Gastrocnemius medialis (tissue), 4 donors: ENCODE data around the gene MACROD1. TPM values are rescaled to one million over a fixed set of nuclear protein-coding genes. Genes with fewer than 3 reads are reported as not detected.

Experiments
- ATAC-seq, 2 donors: fragments of 150-250 bp; one replicate each; pipeline ENCODE4 v1.9.1; 2016
- DNase-seq, 2 donors: peaks; one replicate each; pipeline ENCODE4 v3.0.0-alpha.2; 2019
- H3K27ac ChIP-seq, 4 donors: fragments of 200-600 bp; sonication (generic); 1 replicate in 1 of 4; 2 replicates in 3 of 4; pipeline ENCODE4 v1.5.1; 2016 to 2018; ENCODE audit warnings: mild to moderate bottlenecking in 2 of 4, moderate library complexity in 1 of 4
- H3K27me3 ChIP-seq, 3 donors: fragments of 200-600 bp; sonication (generic) in 2 of 3; 1 replicate in 1 of 3; 2 replicates in 2 of 3; pipeline versions ENCODE4 v1.5.1 to v1.6.0; 2016 to 2019; ENCODE audit warnings: mild to moderate bottlenecking in 1 of 3, moderate library complexity in 1 of 3
- H3K36me3 ChIP-seq, 2 donors: fragments of 200-600 bp; sonication (generic) in 1 of 2; one replicate each; pipeline ENCODE4 v1.5.1; 2017 to 2018
- H3K4me1 ChIP-seq, 2 donors: fragments of 200-600 bp; sonication (generic) in 1 of 2; one replicate each; pipeline ENCODE4 v1.5.1; 2016 to 2017; ENCODE audit warnings: mild to moderate bottlenecking in 2 of 2
- H3K4me3 ChIP-seq, 4 donors: fragments of 200-600 bp; sonication (generic) in 3 of 4; 1 replicate in 1 of 4; 2 replicates in 3 of 4; pipeline ENCODE4 v1.5.1; 2016 to 2019; ENCODE audit warnings: mild to moderate bottlenecking in 2 of 4
- H3K9me3 ChIP-seq, 3 donors: fragments of 200-600 bp; sonication (generic) in 2 of 3; 1 replicate in 1 of 3; 2 replicates in 2 of 3; pipeline ENCODE4 v1.5.1; 2016 to 2019
- CTCF ChIP-seq, 5 experiments: fragments of 450-650 bp in 3 of 5; fragments of 200-600 bp in 2 of 5; sonication (generic) in 2 of 5; IDR thresholded peaks in 4 of 5; conservative IDR thresholded peaks in 1 of 5; 1 replicate in 4 of 5; 2 replicates in 1 of 5; pipeline ENCODE4 v1.5.1; 2016 to 2019; ENCODE audit warnings: antibody characterized with exemption in 5 of 5, mild to moderate bottlenecking in 3 of 5, moderate library complexity in 3 of 5
- POLR2A ChIP-seq, 2 donors: fragments of 450-650 bp; IDR thresholded peaks; one replicate each; pipeline ENCODE4 v1.6.1; 2017; ENCODE audit warnings: antibody characterized with exemption in 2 of 2, mild to moderate bottlenecking in 2 of 2, moderate library complexity in 2 of 2
- in situ Hi-C, 4 donors: fragments of 200-750 bp; cut with MboI; loops; one replicate each; pipeline versions ENCODE4 v1.15.0 to v1.8.0; 2017; ENCODE audit warnings: low sequenced_read_pairs in 4 of 4
- intact Hi-C: fragments of 100-400 bp; cut with DNase I; formaldehyde crosslinking; loops from one replicate; pipeline ENCODE4 v1.15.1; 2023; ENCODE audit warnings: low total_unique reads
- total RNA-seq, 4 donors: library from RNA; depleted of rRNA; stranded (reverse); fragments of >200 nt; gene quantifications; one replicate each; pipeline versions ENCODE4 v1.1.0 to v1.2.3, GENCODE V29; 2016

MACROD1 gene
- total RNA-seq, 4 donors from 2014 or later: 162 to 308 (median 205) TPM

GRCh38 chr11:64052938-64053622 lies 112.8 kb downstream of the MACROD1 start:
- TF ChIP-seq POLR2A (IDR thresholded peaks at IDR 0.05) (no peak), CTCF (IDR thresholded peaks at IDR 0.05 in 4 of 5, conservative IDR thresholded peaks at IDR 0.05 in 1 of 5) (no peak)
- in situ Hi-C loops (no loop called here), intact Hi-C loops (no loop called here)
- Histone ChIP-seq H3K9me3 (no peaks in the 10 kb centered on the region), H3K36me3 (no peaks in the 10 kb centered on the region), H3K4me3 (no peak overlapping the region), H3K27me3 (no peaks in the 10 kb centered on the region), H3K4me1 (peaks cover 8 to 16% of the 10 kb centered on the region in 2 donors), H3K27ac (no peak overlapping the region)
- DNase-seq: no peak
- no peak for ATAC-seq

GRCh38 chr11:64052436-64052835 lies 113.5 kb downstream of the MACROD1 start:
- Histone ChIP-seq H3K27me3 (no peaks in the 10 kb centered on the region), H3K4me3 (no peak overlapping the region), H3K4me1 (peaks cover 9 to 19% of the 10 kb centered on the region in 2 donors), H3K36me3 (no peaks in the 10 kb centered on the region), H3K9me3 (no peaks in the 10 kb centered on the region), H3K27ac (no peak overlapping the region)
- in situ Hi-C loops: no loop called here
- DNase-seq: no peak
- intact Hi-C loops: no loop called here
- no peak for ATAC-seq
- TF ChIP-seq CTCF (IDR thresholded peaks at IDR 0.05 in 4 of 5, conservative IDR thresholded peaks at IDR 0.05 in 1 of 5) (no peak), POLR2A (IDR thresholded peaks at IDR 0.05) (no peak)

GRCh38 chr11:64051297-64051696 lies 114.6 kb downstream of the MACROD1 start:
- intact Hi-C loops: no loop called here
- ATAC-seq: no peak
- Histone ChIP-seq H3K36me3 (no peaks in the 10 kb centered on the region), H3K4me3 (no peak overlapping the region), H3K9me3 (no peaks in the 10 kb centered on the region), H3K4me1 (peaks cover 9 to 19% of the 10 kb centered on the region in 2 donors), H3K27me3 (no peaks in the 10 kb centered on the region), H3K27ac (no peak overlapping the region)
- DNase-seq: no peak
- in situ Hi-C loops: no loop called here
- TF ChIP-seq CTCF (IDR thresholded peaks at IDR 0.05 in 4 of 5, conservative IDR thresholded peaks at IDR 0.05 in 1 of 5) (no peak), POLR2A (IDR thresholded peaks at IDR 0.05) (no peak)

- Histone ChIP-seq H3K4me3 (no peak overlapping the region), H3K36me3 (no peaks in the 10 kb centered on the region), H3K27me3 (no peaks in the 10 kb centered on the region), H3K9me3 (no peaks in the 10 kb centered on the region), H3K4me1 (peaks cover 9 to 16% of the 10 kb centered on the region in 2 donors), H3K27ac (peak overlapping the region in 1 of 4 donors; percentile 68)
- no peak for ATAC-seq
- in situ Hi-C loops: no loop called here
- intact Hi-C loops: no loop called here
- no peak for DNase-seq
- TF ChIP-seq POLR2A (IDR thresholded peaks at IDR 0.05) (no peak), CTCF (IDR thresholded peaks at IDR 0.05 in 4 of 5, conservative IDR thresholded peaks at IDR 0.05 in 1 of 5) (no peak)
Measured at GRCh38 chr11:64049509-64049908, 116.4 kb downstream of the MACROD1 start.
